Lower leg skin (tissue), 4 donors: ENCODE measurements around the gene PATJ. TPM values are rescaled to one million over a fixed set of nuclear protein-coding genes. Genes with fewer than 3 reads are reported as not detected.

Source experiments
- DNase-seq, 2 donors: peaks; one replicate each; pipeline ENCODE4 v3.0.0-alpha.2; 2019; ENCODE audit warnings: low spot score in 2 of 2
- H3K4me3 ChIP-seq: fragments of 200-600 bp; sonication (generic); 2 replicates; pipeline ENCODE4 v1.5.1; 2017; ENCODE audit warnings: mild to moderate bottlenecking, low read depth; ENCODE audit not compliant: poor library complexity, severe bottlenecking
- CTCF ChIP-seq, 3 donors: fragments of 450-650 bp; IDR thresholded peaks; one replicate each; pipeline ENCODE4 v1.5.1; 2016; ENCODE audit warnings: antibody characterized with exemption in 3 of 3, mild to moderate bottlenecking in 3 of 3, moderate library complexity in 2 of 3
- POLR2A ChIP-seq, 2 donors: fragments of 450-650 bp; IDR thresholded peaks; one replicate each; pipeline ENCODE4 v1.6.1; 2016 to 2017; ENCODE audit warnings: antibody characterized with exemption in 2 of 2, mild to moderate bottlenecking in 1 of 2, moderate library complexity in 1 of 2
- WGBS, 2 donors: methylation state at CpG; one replicate each; pipeline ENCODE4 v1.1.5; 2018; 5-methylcytosine and 5-hydroxymethylcytosine counted together
- intact Hi-C: fragments of 100-400 bp; cut with DNase I; formaldehyde crosslinking; loops from one replicate; pipeline ENCODE4 v1.15.0; 2023; ENCODE audit warnings: low total_unique reads
- total RNA-seq, 4 donors: library from RNA; depleted of rRNA; stranded (reverse); fragments of >200 nt; gene quantifications; one replicate each; pipeline ENCODE4 v1.1.0, GENCODE V29; 2016

Gene PATJ
- total RNA-seq, 4 donors from 2014 or later = 50.5 to 89.3 (median 64.5) TPM

GRCh38 chr1:62198781-62199125 lies 456.5 kb downstream of the PATJ start:
- H3K4me3 ChIP-seq = no peak overlapping the region
- intact Hi-C loops = no loop called here
- 26 to 28% methylated on average over 3 of the region's 3 CpGs for WGBS, 2 donors
- DNase-seq = no peak
- no peak for TF ChIP-seq POLR2A (IDR thresholded peaks at IDR 0.05)
- TF ChIP-seq CTCF (IDR thresholded peaks at IDR 0.05) = no peak

GRCh38 chr1:62207187-62207586 lies 464.9 kb downstream of the PATJ start:
- TF ChIP-seq CTCF (IDR thresholded peaks at IDR 0.05) (no peak), POLR2A (IDR thresholded peaks at IDR 0.05) (no peak)
- H3K4me3 ChIP-seq = no peak overlapping the region
- intact Hi-C loops = no loop called here
- WGBS, 2 donors = 94 to 99% methylated on average over 2 of the region's 2 CpGs
- DNase-seq = no peak

- intact Hi-C loops = no loop called here
- 97 to 98% methylated on average over 5 of the region's 5 CpGs for WGBS, 2 donors
Measured at GRCh38 chr1:62208087-62208486, 465.8 kb downstream of the PATJ start.

GRCh38 chr1:62208970-62209369 lies 466.7 kb downstream of the PATJ start:
- intact Hi-C loops = no loop called here
- 29 to 52% methylated on average over 1 of the region's 1 CpG for WGBS, 2 donors
- H3K4me3 ChIP-seq = no peak overlapping the region
- DNase-seq = no peak
- no peak for TF ChIP-seq POLR2A (IDR thresholded peaks at IDR 0.05)
- TF ChIP-seq CTCF (IDR thresholded peaks at IDR 0.05) = no peak

More at GRCh38 chr1:62208087-62208486, 465.8 kb downstream of the PATJ start:
- TF ChIP-seq POLR2A (IDR thresholded peaks at IDR 0.05) = no peak
- TF ChIP-seq CTCF (IDR thresholded peaks at IDR 0.05) = no peak
- H3K4me3 ChIP-seq = no peak overlapping the region
- DNase-seq = no peak

GRCh38 chr1:62209931-62210595 lies 467.8 kb downstream of the PATJ start:
- WGBS, 2 donors = 75 to 91% methylated on average over 1 of the region's 1 CpG

More at GRCh38 chr1:62209931-62210595, 467.8 kb downstream of the PATJ start:
- no peak overlapping the region for H3K4me3 ChIP-seq
- no peak for DNase-seq
- intact Hi-C loops = no loop called here
- TF ChIP-seq CTCF (IDR thresholded peaks at IDR 0.05) = no peak
- TF ChIP-seq POLR2A (IDR thresholded peaks at IDR 0.05) = no peak
